Activated T-helper 2 cell treated with anti-CD3 and anti-CD28 coated beads, Interferon-gamma antibody, Interleukin-2, Interleukin-4, amounts not matched to agents 10 μg/mL and 5 μg/mL and 100 μg/mL, durations not matched to agents 14 hours and 24 hours and 36 hours (primary cell): Measurements from ENCODE around the gene PKDREJ. TPM values are rescaled to one million over a fixed set of nuclear protein-coding genes. Genes with fewer than 3 reads are reported as not detected.

Source experiments
- DNase-seq: peaks from one replicate; pipeline ENCODE4 v3.0.0; 2021; ENCODE audit warnings: low spot score
- H3K27ac Mint-ChIP-seq: one replicate; pipeline ENCODE4 v1.8.0; 2021; ENCODE audit warnings: mixed read lengths
- H3K27me3 Mint-ChIP-seq: one replicate; pipeline ENCODE4 v1.8.0; 2021; ENCODE audit warnings: low read depth, mixed read lengths
- H3K36me3 Mint-ChIP-seq: one replicate; pipeline ENCODE4 v1.8.0; 2021; ENCODE audit warnings: low read depth, mixed read lengths
- H3K4me1 Mint-ChIP-seq: one replicate; pipeline ENCODE4 v1.8.0; 2021; ENCODE audit warnings: low read depth, mixed read lengths
- H3K4me3 Mint-ChIP-seq: one replicate; pipeline ENCODE4 v1.8.0; 2021; ENCODE audit warnings: low read depth, mild to moderate bottlenecking, moderate library complexity, mixed read lengths
- H3K9me3 Mint-ChIP-seq: one replicate; pipeline ENCODE4 v1.8.0; 2021; ENCODE audit warnings: mixed read lengths
- intact Hi-C: fragments of 100-400 bp; cut with micrococcal nuclease; formaldehyde crosslinking; loops from one replicate; pipeline ENCODE4 v1.15.1; 2023
- total RNA-seq: library from RNA; stranded (reverse); gene quantifications from 2 replicates; pipeline ENCODE4 v1.2.3, GENCODE V29; 2022

The PKDREJ gene
- total RNA-seq, 1 donor from 2014 or later, result not detected

GRCh38 chr22:46286941-46287872 lies 24.1 kb upstream of the PKDREJ start:
- H3K4me3 Mint-ChIP-seq, result peak overlapping the region; percentile 73
- peaks cover 39% of the 10 kb centered on the region for H3K36me3 Mint-ChIP-seq
- peaks cover 2% of the 10 kb centered on the region for H3K4me1 Mint-ChIP-seq
- H3K9me3 Mint-ChIP-seq, result no peaks in the 10 kb centered on the region
- intact Hi-C loops, result no loop called here
- no peaks in the 10 kb centered on the region for H3K27me3 Mint-ChIP-seq
- DNase-seq, result no peak
- H3K27ac Mint-ChIP-seq, result peak overlapping the region; percentile 65

DNA sequence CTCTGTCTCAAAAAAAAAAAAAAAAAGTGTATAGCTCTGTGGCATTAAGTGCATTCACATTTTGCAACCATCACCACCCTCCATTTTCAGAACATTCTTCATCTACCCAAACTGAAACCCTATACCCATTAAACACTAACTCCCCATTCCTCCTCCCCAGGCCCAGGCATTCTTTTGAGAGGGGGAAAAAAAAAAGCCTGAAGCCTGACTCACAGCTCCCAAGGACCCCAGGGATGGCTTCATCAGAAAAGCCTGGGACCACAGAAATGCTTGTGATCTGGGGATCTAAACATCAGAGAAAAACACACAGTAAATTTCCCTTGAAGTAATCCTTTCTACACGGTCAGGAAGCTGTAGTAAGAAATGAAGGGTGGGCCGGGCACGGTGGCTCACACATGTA lies 22.9 kb upstream of the PKDREJ start:
- DNase-seq, result no peak
- peaks cover 43% of the 10 kb centered on the region for H3K36me3 Mint-ChIP-seq
- H3K9me3 Mint-ChIP-seq, result no peaks in the 10 kb centered on the region
- peaks cover 2% of the 10 kb centered on the region for H3K4me1 Mint-ChIP-seq
- intact Hi-C loops, result no loop called here
- no peak overlapping the region for H3K27ac Mint-ChIP-seq
- no peak overlapping the region for H3K4me3 Mint-ChIP-seq
- H3K27me3 Mint-ChIP-seq, result no peaks in the 10 kb centered on the region

DNA sequence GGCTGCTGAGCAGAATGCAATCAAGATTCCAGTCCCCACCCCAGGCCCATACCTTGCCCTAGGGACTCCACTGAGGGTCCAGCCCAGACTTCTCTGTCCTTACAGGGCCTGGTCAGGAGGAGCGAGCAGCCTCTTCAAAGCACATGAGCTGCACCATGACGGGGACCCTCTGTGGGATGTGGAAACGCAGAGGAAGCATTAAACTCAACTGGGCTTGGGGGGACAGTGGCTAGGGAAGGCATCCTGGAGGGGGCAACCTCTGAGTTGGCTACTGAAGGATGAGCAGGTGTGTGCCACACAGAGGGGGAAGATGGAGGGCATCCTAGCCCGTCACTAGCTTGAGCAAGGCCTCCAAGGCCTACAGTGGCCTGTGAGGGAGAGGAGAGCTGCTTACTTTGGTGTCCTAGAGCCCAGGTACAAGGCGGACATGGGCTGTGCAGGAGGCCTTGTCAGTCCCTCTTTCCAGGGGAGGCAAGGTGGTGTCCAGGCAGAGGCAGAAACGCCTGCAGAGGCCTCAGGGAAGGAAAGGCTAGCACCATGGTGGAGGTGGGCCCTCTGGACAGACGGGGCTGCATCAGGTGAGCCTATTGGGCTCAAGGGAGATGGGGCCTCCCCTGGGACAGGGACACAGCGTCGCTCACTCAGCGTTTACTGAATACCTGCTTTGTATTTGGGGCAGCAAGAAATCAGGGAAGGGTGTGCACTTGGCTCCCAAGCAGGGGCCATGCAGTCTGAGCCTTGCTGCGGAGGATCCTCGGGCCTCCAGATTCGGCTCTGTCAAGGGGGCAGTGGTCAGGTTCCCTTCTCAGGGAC lies 18.9 kb upstream of the PKDREJ start:
- Mint-ChIP-seq H3K4me3 (no peak overlapping the region), H3K36me3 (peaks cover 33% of the 10 kb centered on the region), H3K27ac (no peak overlapping the region), H3K27me3 (no peaks in the 10 kb centered on the region), H3K9me3 (no peaks in the 10 kb centered on the region), H3K4me1 (peaks cover under 1% of the 10 kb centered on the region)
- intact Hi-C loops, result no loop called here
- no peak for DNase-seq

DNA sequence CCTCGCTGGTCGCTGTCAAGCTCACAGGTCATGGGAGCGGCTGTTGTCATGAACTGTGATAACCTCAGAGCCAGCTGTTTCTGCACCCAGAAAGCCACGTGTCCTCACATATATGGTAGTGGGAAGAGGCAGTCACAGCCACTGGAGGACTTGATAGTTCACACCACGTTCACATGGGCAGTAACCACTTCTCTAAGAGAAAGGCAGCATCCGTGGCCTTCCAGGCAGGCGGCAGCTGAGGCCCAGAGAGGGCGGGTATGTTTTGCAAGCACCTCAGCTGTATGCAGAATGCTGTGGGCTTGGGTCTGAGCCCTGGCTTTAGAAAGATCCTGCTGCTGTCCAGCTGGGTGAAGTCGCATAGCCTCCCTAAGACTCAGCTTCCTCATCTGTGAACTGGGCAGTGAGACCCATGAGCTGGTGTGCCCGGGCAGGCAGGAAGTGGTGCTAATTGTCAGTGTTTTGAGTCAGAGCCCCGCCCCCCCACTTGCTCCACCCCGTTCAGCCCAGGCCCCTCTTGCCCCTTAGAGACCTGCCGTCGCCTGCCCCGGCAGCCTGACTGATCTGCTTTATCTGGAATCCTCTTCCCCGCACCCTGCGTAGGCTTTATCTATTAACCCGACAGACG lies 18.0 kb upstream of the PKDREJ start:
- no peak for DNase-seq
- Mint-ChIP-seq H3K36me3 (peaks cover 36% of the 10 kb centered on the region), H3K4me3 (no peak overlapping the region), H3K27ac (no peak overlapping the region), H3K27me3 (no peaks in the 10 kb centered on the region), H3K4me1 (peaks cover 2% of the 10 kb centered on the region), H3K9me3 (no peaks in the 10 kb centered on the region)
- intact Hi-C loops, result no loop called here

DNA sequence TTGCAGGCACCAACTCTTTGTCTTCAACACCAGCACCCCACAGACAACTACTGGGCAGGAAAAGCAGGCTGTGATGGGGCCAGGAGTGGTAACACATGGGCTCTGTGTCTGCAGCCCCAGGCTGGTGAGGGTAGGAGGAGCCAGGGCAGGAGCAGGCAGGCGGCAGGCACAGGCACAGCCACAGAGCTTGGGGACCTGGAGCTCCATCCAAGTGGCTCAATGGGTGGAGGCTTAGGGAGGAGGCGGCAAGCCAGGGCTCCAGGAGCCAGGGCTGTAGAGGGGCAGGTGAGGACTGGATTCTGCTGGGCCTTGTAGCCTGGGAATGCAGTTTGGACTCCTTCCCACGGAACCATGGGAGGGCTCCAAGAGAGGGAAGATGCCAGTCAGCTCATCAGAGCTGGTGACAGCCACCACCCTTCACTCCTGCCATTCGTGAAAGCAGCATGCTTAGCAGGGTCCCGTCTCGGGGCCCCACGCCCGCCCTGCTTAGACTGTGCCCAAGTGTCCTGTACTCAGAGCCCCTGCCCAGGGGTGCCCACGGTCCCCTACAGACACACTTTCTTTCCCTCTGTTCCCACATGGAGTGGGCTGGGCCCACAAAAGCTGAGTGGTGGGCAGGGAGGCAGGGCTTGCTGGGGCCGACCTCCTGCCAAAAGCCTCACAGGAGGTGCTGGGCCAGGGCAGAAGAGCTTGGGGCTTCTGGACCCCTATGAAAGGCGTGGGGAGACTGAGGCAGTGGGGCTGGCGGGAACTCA lies 17.1 kb upstream of the PKDREJ start:
- no peaks in the 10 kb centered on the region for H3K27me3 Mint-ChIP-seq
- peaks cover 2% of the 10 kb centered on the region for H3K4me1 Mint-ChIP-seq
- DNase-seq, result no peak
- H3K36me3 Mint-ChIP-seq, result peaks cover 37% of the 10 kb centered on the region
- no peak overlapping the region for H3K4me3 Mint-ChIP-seq
- intact Hi-C loops, result no loop called here
- no peak overlapping the region for H3K27ac Mint-ChIP-seq
- H3K9me3 Mint-ChIP-seq, result peaks cover 4% of the 10 kb centered on the region

GRCh38 chr22:46278656-46279645 lies 15.8 kb upstream of the PKDREJ start:
- no peaks in the 10 kb centered on the region for H3K27me3 Mint-ChIP-seq
- no peak overlapping the region for H3K27ac Mint-ChIP-seq
- peaks cover 33% of the 10 kb centered on the region for H3K36me3 Mint-ChIP-seq
- DNase-seq, result no peak
- intact Hi-C loops, result no loop called here
- peaks cover 2% of the 10 kb centered on the region for H3K4me1 Mint-ChIP-seq
- H3K4me3 Mint-ChIP-seq, result no peak overlapping the region
- peaks cover 4% of the 10 kb centered on the region for H3K9me3 Mint-ChIP-seq

DNA sequence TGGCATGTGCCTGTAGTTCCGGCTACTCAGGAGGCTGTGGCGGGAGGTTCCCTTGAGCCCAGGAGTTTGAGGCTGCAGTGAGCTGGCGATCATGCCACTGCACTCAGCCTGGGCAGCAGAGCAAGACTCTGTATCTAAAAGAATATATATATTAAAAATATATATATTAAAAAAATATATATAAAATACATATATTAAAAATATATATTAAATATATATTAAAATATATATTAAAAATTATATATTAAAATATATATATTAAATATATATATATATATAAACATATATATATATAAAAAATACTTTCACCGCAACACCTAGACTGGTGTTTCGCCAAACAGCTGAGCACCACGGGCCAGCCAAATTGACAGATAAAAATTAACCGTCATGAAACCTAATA lies 13.4 kb upstream of the PKDREJ start:
- Mint-ChIP-seq H3K4me3 (no peak overlapping the region), H3K9me3 (peaks cover 4% of the 10 kb centered on the region), H3K27ac (no peak overlapping the region), H3K4me1 (peaks cover 2% of the 10 kb centered on the region), H3K36me3 (peaks cover 36% of the 10 kb centered on the region), H3K27me3 (no peaks in the 10 kb centered on the region)
- intact Hi-C loops, result no loop called here
- no peak for DNase-seq

DNA sequence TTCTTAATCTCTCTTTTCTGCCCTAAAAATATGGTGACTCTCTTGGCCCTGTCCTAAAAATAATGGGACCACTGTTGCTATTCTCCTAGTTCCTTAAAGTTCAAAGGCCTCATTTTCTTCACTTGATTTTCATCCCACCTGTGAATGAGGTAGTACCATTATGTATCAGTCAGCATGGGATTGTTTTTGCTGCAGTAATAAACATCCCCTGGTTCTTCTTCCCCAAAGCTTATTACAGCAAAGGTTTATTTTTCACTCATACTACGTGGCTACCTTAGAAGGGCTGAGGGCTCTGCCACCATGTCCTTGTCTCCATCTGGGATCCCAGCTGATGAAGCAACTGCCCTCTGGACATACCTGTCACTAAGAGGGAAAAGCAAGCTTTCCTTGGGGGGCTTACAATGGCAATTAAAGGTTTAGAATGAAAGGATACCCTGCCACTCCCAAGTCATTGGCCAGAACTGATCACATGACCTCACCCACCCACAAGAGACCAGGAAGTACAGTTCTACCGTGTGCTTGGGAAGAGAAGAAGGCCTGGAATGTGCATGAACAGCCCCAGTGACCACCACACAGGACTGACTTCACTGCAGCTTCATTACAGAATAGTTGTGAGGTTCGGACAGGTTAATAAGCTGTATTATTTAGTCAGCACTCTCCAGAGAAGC lies 12.4 kb upstream of the PKDREJ start:
- no peak for DNase-seq
- Mint-ChIP-seq H3K4me1 (peaks cover 2% of the 10 kb centered on the region), H3K27ac (no peak overlapping the region), H3K27me3 (no peaks in the 10 kb centered on the region), H3K36me3 (peaks cover 33% of the 10 kb centered on the region), H3K9me3 (peaks cover 4% of the 10 kb centered on the region), H3K4me3 (no peak overlapping the region)
- intact Hi-C loops, result no loop called here

GRCh38 chr22:46274381-46274780 lies 11.2 kb upstream of the PKDREJ start:
- no peak overlapping the region for H3K27ac Mint-ChIP-seq
- peaks cover 4% of the 10 kb centered on the region for H3K9me3 Mint-ChIP-seq
- no peak overlapping the region for H3K4me3 Mint-ChIP-seq
- DNase-seq, result no peak
- H3K27me3 Mint-ChIP-seq, result no peaks in the 10 kb centered on the region
- peaks cover 8% of the 10 kb centered on the region for H3K4me1 Mint-ChIP-seq
- intact Hi-C loops, result no loop called here
- H3K36me3 Mint-ChIP-seq, result peaks cover 33% of the 10 kb centered on the region

DNA sequence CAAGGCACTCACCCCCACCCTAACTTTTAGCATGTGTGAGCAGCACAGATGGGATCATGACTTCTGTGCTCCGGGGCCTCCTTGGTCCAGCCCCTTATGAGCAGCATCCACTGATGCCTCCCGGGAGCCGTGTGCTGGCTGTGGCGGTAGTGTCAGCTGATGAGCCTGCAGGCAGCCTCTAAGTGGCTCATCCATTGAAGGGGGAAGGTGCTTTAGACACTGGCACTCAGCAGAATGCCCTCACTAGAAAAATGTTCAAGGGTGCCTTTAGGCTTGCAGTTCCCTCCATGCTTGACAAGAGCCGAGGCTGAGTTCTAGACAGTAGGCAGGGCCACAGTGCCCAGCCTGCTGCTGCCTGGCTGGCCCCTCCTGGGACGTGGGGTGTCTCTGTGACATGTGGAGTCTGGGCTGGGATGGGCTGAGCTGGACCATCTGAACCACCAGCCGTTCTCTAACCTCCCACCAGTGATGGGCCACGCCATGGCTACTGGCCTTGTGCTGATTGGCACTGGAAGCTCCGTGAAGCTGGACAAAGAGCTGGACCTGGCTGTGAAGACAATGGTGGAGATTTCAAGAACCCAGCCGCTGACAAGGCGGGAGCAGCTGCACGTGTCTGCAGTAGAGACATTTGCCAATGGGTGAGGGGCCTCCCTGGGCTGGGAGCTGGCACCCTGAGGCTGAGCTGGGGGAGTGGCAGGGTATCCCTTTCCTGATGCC lies 10.4 kb upstream of the PKDREJ start:
- peaks cover 11% of the 10 kb centered on the region for H3K4me1 Mint-ChIP-seq
- peaks cover 4% of the 10 kb centered on the region for H3K9me3 Mint-ChIP-seq
- no peak for DNase-seq
- peaks cover 28% of the 10 kb centered on the region for H3K36me3 Mint-ChIP-seq
- H3K4me3 Mint-ChIP-seq, result no peak overlapping the region
- no peaks in the 10 kb centered on the region for H3K27me3 Mint-ChIP-seq
- no peak overlapping the region for H3K27ac Mint-ChIP-seq
- intact Hi-C loops, result no loop called here
